ENCODE results near the gene ZFAND6.
A peak's percentile ranks its signal among the peaks of the same experiment; 100 is the strongest.
"Not testable (repeated sequence)": the region's sequence is repeated elsewhere in the genome, so short reads cannot be mapped to it uniquely, and the experiment has no call there.

Gene ZFAND6

DNA sequence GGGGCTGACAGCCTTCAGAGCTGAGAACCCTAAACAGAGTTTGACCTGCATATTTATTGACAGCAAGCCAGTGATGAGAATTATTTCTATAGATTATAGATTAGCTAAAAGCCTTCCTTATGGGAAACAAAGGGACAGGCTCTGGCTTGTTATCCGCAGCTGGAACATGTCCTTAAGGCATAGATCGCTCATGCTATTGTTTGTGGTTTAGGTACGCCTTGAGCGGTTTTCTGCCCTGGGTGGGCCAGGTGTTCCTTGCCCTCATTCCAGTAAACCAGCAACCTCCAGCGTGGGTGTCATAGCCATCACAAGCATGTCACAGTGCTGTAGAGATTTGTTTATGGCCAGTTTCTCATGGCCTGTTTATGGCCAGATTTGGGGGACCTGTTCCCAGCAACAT, 83.2 kb downstream of the ZFAND6 start:
- in situ Hi-C loops (cut with HindIII; ENCODE audit: low pct_unique_long_range_greater_than_20kb, low sequenced_read_pairs): no loop called here
- no peak for TF ChIP-seq JUND (IDR thresholded peaks at IDR 0.05; ENCODE audit: low read depth)
- no peak for DNase-seq (ENCODE audit: low read depth in 1 of 2, low spot score in 1 of 2)

DNA sequence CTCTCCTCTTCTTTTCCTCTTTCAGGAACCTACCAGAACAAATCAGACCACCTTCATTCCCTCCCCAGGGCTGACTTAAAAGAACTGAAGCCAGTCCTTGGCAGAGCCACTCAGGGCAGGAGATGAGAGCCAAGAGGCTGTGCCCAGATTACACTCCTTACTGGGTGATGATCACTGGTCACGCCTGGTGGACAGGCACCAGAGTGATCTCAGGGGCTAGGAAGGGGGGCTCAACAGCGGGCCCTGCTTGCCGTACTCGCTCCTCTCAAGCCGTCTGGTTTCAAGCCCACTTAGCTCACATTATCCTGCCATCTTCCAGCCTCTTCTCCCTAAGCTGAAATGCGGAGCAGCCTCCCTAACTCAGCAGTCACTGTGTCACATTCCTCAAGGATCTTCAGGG, 91.7 kb downstream of the ZFAND6 start:
- DNase-seq (ENCODE audit: low read depth in 1 of 2, low spot score in 1 of 2): no peak
- in situ Hi-C loops (cut with HindIII; ENCODE audit: low pct_unique_long_range_greater_than_20kb, low sequenced_read_pairs): no loop called here
- TF ChIP-seq JUND (IDR thresholded peaks at IDR 0.05; ENCODE audit: low read depth): no peak

- DNase-seq (ENCODE audit: low read depth in 1 of 2, low spot score in 1 of 2): no peak
- in situ Hi-C loops (cut with HindIII; ENCODE audit: low pct_unique_long_range_greater_than_20kb, low sequenced_read_pairs): no loop called here
Observed at GRCh38 chr15:80151576-80151975, 92.1 kb downstream of the ZFAND6 start.

DNA sequence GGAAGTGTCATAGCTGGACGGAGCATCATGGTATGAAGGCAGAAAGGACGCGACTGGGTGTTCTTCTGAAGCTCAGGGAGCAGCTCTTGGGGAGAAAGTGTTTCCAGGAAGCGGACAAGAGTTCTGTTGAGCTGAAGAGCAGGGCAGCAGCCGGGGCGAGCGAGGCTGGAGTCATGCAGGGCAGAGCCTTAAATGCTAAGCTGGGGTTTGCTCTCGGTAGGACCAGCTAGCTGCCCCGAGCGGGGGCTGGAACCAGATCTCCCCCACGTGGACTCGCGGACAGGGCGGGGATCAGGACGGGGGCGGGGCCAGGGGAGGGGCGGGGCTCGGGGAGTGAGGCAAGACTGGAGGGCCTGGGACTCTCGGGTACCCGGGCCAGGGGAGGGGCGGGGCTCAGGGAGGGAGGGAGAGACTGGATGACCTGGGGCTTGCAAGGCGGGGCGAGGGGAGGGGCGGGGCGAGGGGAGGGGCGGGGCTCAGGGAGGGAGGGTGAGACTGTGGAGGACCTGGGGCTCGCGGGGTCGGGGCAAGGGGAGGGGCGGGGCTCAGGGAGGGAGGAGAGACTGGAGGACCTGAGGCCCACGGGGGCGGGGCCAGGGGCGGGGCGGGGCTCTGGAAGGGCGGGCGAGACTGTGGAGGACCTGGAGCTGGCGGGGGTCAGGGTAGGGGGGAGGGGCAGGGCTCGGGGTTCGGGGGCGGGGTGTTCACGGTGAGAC, 92.9 kb downstream of the ZFAND6 start:
- in situ Hi-C loops (cut with HindIII; ENCODE audit: low pct_unique_long_range_greater_than_20kb, low sequenced_read_pairs): no loop called here
- TF ChIP-seq JUND (IDR thresholded peaks at IDR 0.05; ENCODE audit: low read depth): no peak
- peak; percentile 83 to 98 for DNase-seq (ENCODE audit: low read depth in 1 of 2, low spot score in 1 of 2)

More at GRCh38 chr15:80151576-80151975, 92.1 kb downstream of the ZFAND6 start:
- no peak for TF ChIP-seq JUND (IDR thresholded peaks at IDR 0.05; ENCODE audit: low read depth)

- in situ Hi-C loops (cut with HindIII; ENCODE audit: low pct_unique_long_range_greater_than_20kb, low sequenced_read_pairs): no loop called here
- no peak for TF ChIP-seq JUND (IDR thresholded peaks at IDR 0.05; ENCODE audit: low read depth)
- peak; percentile 42 to 82 for DNase-seq (ENCODE audit: low read depth in 1 of 2, low spot score in 1 of 2)
Observed at GRCh38 chr15:80152896-80153876, 93.7 kb downstream of the ZFAND6 start, which contains the start of gene FAH. Gene FAH, plus strand, starts transcription at chr15:80152999. Its CDS starts 56 bp downstream, at chr15:80153055.

DNA sequence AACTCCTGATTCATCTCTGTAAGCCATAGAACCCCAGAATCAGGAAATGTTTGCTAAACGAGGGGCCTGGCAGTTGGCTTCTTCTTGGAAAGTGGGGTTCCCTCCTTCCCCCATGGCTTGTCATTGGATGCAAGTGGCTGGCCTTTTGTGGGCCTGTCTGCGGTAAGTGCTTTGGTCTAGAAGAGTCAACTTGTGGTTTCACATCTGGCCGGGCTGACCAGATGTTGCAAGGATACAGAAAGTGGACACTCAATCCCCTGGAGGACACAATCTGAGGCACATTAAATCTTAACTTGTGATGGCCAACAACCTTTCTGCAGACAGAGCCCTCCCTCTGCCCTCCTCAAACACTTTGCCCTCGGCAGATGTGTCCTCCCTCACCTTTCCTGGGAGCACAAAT, 94.4 kb downstream of the ZFAND6 start:
- in situ Hi-C loops (cut with HindIII; ENCODE audit: low pct_unique_long_range_greater_than_20kb, low sequenced_read_pairs): no loop called here
- no peak for DNase-seq (ENCODE audit: low read depth in 1 of 2, low spot score in 1 of 2)
- no peak for TF ChIP-seq JUND (IDR thresholded peaks at IDR 0.05; ENCODE audit: low read depth)

DNA sequence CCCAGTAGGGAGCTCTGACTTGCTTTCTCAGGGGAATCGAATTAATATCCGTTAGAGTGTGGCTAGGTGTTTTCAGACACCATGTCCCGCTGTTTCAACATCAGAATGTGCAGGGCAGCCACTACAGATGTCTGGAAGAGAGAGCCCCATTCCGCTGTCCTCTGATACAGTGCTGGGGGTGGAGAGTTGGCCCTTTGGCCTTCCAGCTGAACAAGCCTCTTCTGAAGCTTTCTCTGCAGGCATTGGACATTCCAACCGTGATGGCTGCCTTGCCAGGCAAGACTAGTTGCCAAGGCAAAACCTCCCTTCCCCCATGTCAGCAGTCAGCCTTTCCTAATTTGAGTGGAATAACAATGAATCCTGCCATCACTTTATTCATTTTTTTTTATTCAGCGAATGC, 94.9 kb downstream of the ZFAND6 start:
- no peak for TF ChIP-seq JUND (IDR thresholded peaks at IDR 0.05; ENCODE audit: low read depth)
- in situ Hi-C loops (cut with HindIII; ENCODE audit: low pct_unique_long_range_greater_than_20kb, low sequenced_read_pairs): no loop called here
- no peak for DNase-seq (ENCODE audit: low read depth in 1 of 2, low spot score in 1 of 2)

DNA sequence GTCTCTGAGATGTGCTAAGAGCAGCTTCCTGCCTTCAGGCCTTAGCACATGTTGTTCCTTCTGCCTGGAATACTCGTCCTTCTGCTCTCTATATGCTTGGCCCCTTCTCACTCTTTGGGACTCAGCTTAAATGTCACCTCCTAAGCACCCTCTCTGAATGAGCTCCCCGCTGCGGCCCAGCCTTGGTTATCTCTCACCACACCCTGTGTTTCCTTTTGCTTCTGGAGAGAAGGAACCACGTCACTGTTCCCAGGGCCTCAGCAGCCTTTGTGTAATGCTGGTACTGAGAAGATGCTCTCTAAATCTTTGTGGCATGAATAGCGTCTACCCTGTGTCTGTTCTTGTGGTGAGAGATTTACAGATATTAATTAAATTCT, 95.5 kb downstream of the ZFAND6 start:
- in situ Hi-C loops (cut with HindIII; ENCODE audit: low pct_unique_long_range_greater_than_20kb, low sequenced_read_pairs): no loop called here
- no peak for TF ChIP-seq JUND (IDR thresholded peaks at IDR 0.05; ENCODE audit: low read depth)
- no peak for DNase-seq (ENCODE audit: low read depth in 1 of 2, low spot score in 1 of 2)

- DNase-seq (ENCODE audit: low read depth in 1 of 2, low spot score in 1 of 2); in situ Hi-C loops (cut with HindIII; ENCODE audit: low pct_unique_long_range_greater_than_20kb, low sequenced_read_pairs): not testable (repeated sequence)
Observed at GRCh38 chr15:80155378-80156175, 96.1 kb downstream of the ZFAND6 start.

- in situ Hi-C loops (cut with HindIII; ENCODE audit: low pct_unique_long_range_greater_than_20kb, low sequenced_read_pairs): no loop called here
- no peak for TF ChIP-seq JUND (IDR thresholded peaks at IDR 0.05; ENCODE audit: low read depth)
- no peak for DNase-seq (ENCODE audit: low read depth in 1 of 2, low spot score in 1 of 2)
Observed at GRCh38 chr15:80156176-80156720, 96.8 kb downstream of the ZFAND6 start.

- no peak for TF ChIP-seq JUND (IDR thresholded peaks at IDR 0.05; ENCODE audit: low read depth)
- in situ Hi-C loops (cut with HindIII; ENCODE audit: low pct_unique_long_range_greater_than_20kb, low sequenced_read_pairs): no loop called here
- DNase-seq (ENCODE audit: low read depth in 1 of 2, low spot score in 1 of 2): peak in 1 of 2 experiments; percentile 69
Observed at GRCh38 chr15:80157215-80157614, 97.7 kb downstream of the ZFAND6 start.

DNA sequence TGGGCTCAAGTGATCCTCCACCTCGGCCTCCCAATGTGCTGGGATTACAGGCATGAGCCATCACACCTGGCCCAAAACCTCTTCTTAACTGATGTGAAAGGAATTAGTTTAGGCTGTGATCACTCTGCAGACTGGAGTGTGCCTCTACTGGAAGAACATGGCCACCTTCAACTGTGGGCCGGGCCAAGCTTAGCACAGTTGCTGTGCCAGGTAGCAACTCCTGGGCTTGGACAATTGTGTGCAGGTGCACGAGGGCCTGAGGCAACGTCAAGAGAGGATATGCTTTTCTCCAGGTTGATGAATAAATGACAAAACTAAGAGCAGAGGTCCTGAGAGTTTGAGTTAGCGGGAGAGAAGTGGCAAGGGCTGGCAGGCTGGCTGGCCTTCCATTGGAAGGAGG, 99.8 kb downstream of the ZFAND6 start:
- DNase-seq (ENCODE audit: low read depth in 1 of 2, low spot score in 1 of 2): no peak
- in situ Hi-C loops (cut with HindIII; ENCODE audit: low pct_unique_long_range_greater_than_20kb, low sequenced_read_pairs): no loop called here
- no peak for TF ChIP-seq JUND (IDR thresholded peaks at IDR 0.05; ENCODE audit: low read depth)
